Immature natural killer cell (primary cell): ENCODE measurements around the gene HIPK2. TPM values are rescaled to one million over a fixed set of nuclear protein-coding genes. Genes with fewer than 3 reads are reported as not detected.
A peak's percentile ranks its signal among the peaks of the same experiment; 100 is the strongest.

Source experiments
- DNase-seq, 3 donors: peaks; one replicate each; pipeline ENCODE4 v3.0.0; 2022; ENCODE audit warnings: mixed read lengths in 1 of 3
- H3K27ac Mint-ChIP-seq, 6 donors: one replicate each; pipeline ENCODE4 v1.8.0; 2020; ENCODE audit warnings: mixed read lengths in 6 of 6, mild to moderate bottlenecking in 5 of 6, inconsistent platforms in 4 of 6, moderate library complexity in 3 of 6
- H3K27me3 Mint-ChIP-seq, 3 donors: one replicate each; pipeline ENCODE4 v1.8.0; 2020 to 2021; ENCODE audit warnings: low read depth in 3 of 3, mild to moderate bottlenecking in 3 of 3, mixed read lengths in 3 of 3, moderate library complexity in 3 of 3, inconsistent platforms in 1 of 3
- H3K36me3 Mint-ChIP-seq, 3 donors: one replicate each; pipeline ENCODE4 v1.8.0; 2020; ENCODE audit warnings: mixed read lengths in 3 of 3, inconsistent platforms in 2 of 3, mild to moderate bottlenecking in 2 of 3
- H3K4me1 Mint-ChIP-seq, 2 donors: one replicate each; pipeline ENCODE4 v1.8.0; 2020; ENCODE audit warnings: inconsistent platforms in 2 of 2, mild to moderate bottlenecking in 2 of 2, mixed read lengths in 2 of 2, moderate library complexity in 1 of 2
- H3K4me3 Mint-ChIP-seq, 5 donors: one replicate each; pipeline ENCODE4 v1.8.0; 2020; ENCODE audit warnings: mild to moderate bottlenecking in 5 of 5, mixed read lengths in 5 of 5, inconsistent platforms in 3 of 5, moderate library complexity in 3 of 5
- H3K9me3 Mint-ChIP-seq, 6 donors: one replicate each; pipeline ENCODE4 v1.8.0; 2020; ENCODE audit warnings: mild to moderate bottlenecking in 6 of 6, mixed read lengths in 6 of 6, inconsistent platforms in 4 of 6, moderate library complexity in 3 of 6
- polyA plus RNA-seq, 3 donors: library from polyadenylated mRNA; unstranded; fragments of 300-500 nt; fragmentation: Illumina TruSeq; gene quantifications; one replicate each; pipeline ENCODE4 v1.2.3, GENCODE V29; 2021

Gene HIPK2
- polyA plus RNA-seq, 3 donors from 2014 or later: 3.5 to 14.2 (median 3.7) TPM

GRCh38 chr7:139734395-139734794 is 43.4 kb downstream of the HIPK2 start:
- no peaks in the 10 kb centered on the region for H3K36me3 Mint-ChIP-seq
- H3K9me3 Mint-ChIP-seq: no peaks in the 10 kb centered on the region
- H3K27ac Mint-ChIP-seq: peak overlapping the region in 1 of 6 donors; percentile 47
- no peak for DNase-seq
- H3K4me1 Mint-ChIP-seq: peaks cover 90 to 98% of the 10 kb centered on the region in 2 donors
- no peak overlapping the region for H3K4me3 Mint-ChIP-seq
- peaks cover 0 to 4% (median 0%) of the 10 kb centered on the region in 3 donors for H3K27me3 Mint-ChIP-seq

DNA sequence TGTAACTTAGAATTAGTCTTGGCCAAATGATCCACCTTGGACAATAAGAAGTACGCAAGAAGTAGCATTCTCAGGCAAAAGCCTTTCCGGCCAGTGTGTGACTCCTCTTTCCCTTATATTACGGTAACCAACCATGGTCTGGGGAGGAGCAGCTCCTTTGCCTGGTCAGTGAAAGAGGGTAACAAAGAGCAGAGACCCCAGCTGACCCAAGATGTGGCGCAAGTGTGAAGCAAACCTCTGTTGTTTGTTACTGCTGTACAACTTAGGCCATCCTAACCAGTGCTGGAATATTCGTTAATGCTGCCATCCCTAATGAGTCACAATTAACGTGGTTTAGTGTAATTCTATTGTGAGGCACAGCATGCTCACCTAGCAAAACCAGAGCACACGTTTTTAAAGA is 44.0 kb downstream of the HIPK2 start:
- Mint-ChIP-seq H3K27ac (peak overlapping the region in 2 of 6 donors; percentile 1 to 57), H3K4me3 (no peak overlapping the region), H3K9me3 (no peaks in the 10 kb centered on the region), H3K27me3 (peaks cover 0 to 7% (median 5%) of the 10 kb centered on the region in 3 donors), H3K4me1 (peaks cover 89 to 98% of the 10 kb centered on the region in 2 donors), H3K36me3 (no peaks in the 10 kb centered on the region)
- DNase-seq: no peak

GRCh38 chr7:139732471-139733167 is 45.2 kb downstream of the HIPK2 start:
- H3K36me3 Mint-ChIP-seq: peaks cover 0 to 4% (median 0%) of the 10 kb centered on the region in 3 donors
- H3K27ac Mint-ChIP-seq: peak overlapping the region in 5 of 6 donors; percentile 40 to 83 (median 67)
- peaks cover 0 to 7% (median 5%) of the 10 kb centered on the region in 3 donors for H3K27me3 Mint-ChIP-seq
- DNase-seq: no peak
- H3K4me3 Mint-ChIP-seq: peak overlapping the region in 3 of 5 donors; percentile 15 to 29 (median 21)
- H3K9me3 Mint-ChIP-seq: no peaks in the 10 kb centered on the region
- H3K4me1 Mint-ChIP-seq: peaks cover 85 to 95% of the 10 kb centered on the region in 2 donors

- H3K27me3 Mint-ChIP-seq: peaks cover 1 to 7% (median 5%) of the 10 kb centered on the region in 3 donors
Observed at GRCh38 chr7:139731802-139732470, 45.9 kb downstream of the HIPK2 start.

GRCh38 chr7:139730746-139731612 is 46.8 kb downstream of the HIPK2 start:
- no peaks in the 10 kb centered on the region for H3K9me3 Mint-ChIP-seq
- H3K27me3 Mint-ChIP-seq: peaks cover 1 to 7% (median 5%) of the 10 kb centered on the region in 3 donors
- H3K36me3 Mint-ChIP-seq: peaks cover 0 to 4% (median 0%) of the 10 kb centered on the region in 3 donors
- DNase-seq: no peak
- H3K27ac Mint-ChIP-seq: peak overlapping the region; percentile 3 to 89 (median 81)
- peaks cover 85 to 95% of the 10 kb centered on the region in 2 donors for H3K4me1 Mint-ChIP-seq
- peak overlapping the region; percentile 11 to 67 (median 47) for H3K4me3 Mint-ChIP-seq

More at GRCh38 chr7:139731802-139732470, 45.9 kb downstream of the HIPK2 start:
- Mint-ChIP-seq H3K36me3 (peaks cover 0 to 4% (median 0%) of the 10 kb centered on the region in 3 donors), H3K9me3 (no peaks in the 10 kb centered on the region), H3K27ac (peak overlapping the region; percentile 3 to 89 (median 81)), H3K4me1 (peaks cover 85 to 95% of the 10 kb centered on the region in 2 donors), H3K4me3 (peak overlapping the region in 4 of 5 donors; percentile 5 to 67 (median 40))
- no peak for DNase-seq

- H3K9me3 Mint-ChIP-seq: no peaks in the 10 kb centered on the region
- peaks cover 0 to 4% (median 0%) of the 10 kb centered on the region in 3 donors for H3K36me3 Mint-ChIP-seq
- DNase-seq: no peak
Observed at GRCh38 chr7:139728203-139728602, 49.6 kb downstream of the HIPK2 start.

GRCh38 chr7:139727151-139727705 is 50.6 kb downstream of the HIPK2 start:
- H3K27ac Mint-ChIP-seq: peak overlapping the region; percentile 24 to 82 (median 77)
- H3K27me3 Mint-ChIP-seq: peaks cover 1 to 5% (median 4%) of the 10 kb centered on the region in 3 donors
- DNase-seq: no peak
- peaks cover 74 to 83% of the 10 kb centered on the region in 2 donors for H3K4me1 Mint-ChIP-seq
- H3K4me3 Mint-ChIP-seq: peak overlapping the region in 1 of 5 donors; percentile 5
- no peaks in the 10 kb centered on the region for H3K9me3 Mint-ChIP-seq
- peaks cover 0 to 4% (median 0%) of the 10 kb centered on the region in 3 donors for H3K36me3 Mint-ChIP-seq

More at GRCh38 chr7:139728203-139728602, 49.6 kb downstream of the HIPK2 start:
- Mint-ChIP-seq H3K4me1 (peaks cover 79 to 91% of the 10 kb centered on the region in 2 donors), H3K27ac (peak overlapping the region; percentile 2 to 63 (median 11)), H3K4me3 (no peak overlapping the region), H3K27me3 (peaks cover 1 to 5% (median 4%) of the 10 kb centered on the region in 3 donors)

GRCh38 chr7:139726485-139726869 is 51.3 kb downstream of the HIPK2 start:
- peaks cover 1 to 5% (median 4%) of the 10 kb centered on the region in 3 donors for H3K27me3 Mint-ChIP-seq
- peaks cover 66 to 76% of the 10 kb centered on the region in 2 donors for H3K4me1 Mint-ChIP-seq
- no peak for DNase-seq
- no peaks in the 10 kb centered on the region for H3K9me3 Mint-ChIP-seq
- peak overlapping the region in 1 of 5 donors; percentile 4 for H3K4me3 Mint-ChIP-seq
- peak overlapping the region; percentile 51 to 82 (median 78) for H3K27ac Mint-ChIP-seq
- H3K36me3 Mint-ChIP-seq: peaks cover 0 to 4% (median 0%) of the 10 kb centered on the region in 3 donors

- DNase-seq: no peak
- Mint-ChIP-seq H3K4me3 (peak overlapping the region in 1 of 5 donors; percentile 3), H3K36me3 (peaks cover 0 to 4% (median 0%) of the 10 kb centered on the region in 3 donors), H3K27ac (peak overlapping the region; percentile 75 to 82 (median 80)), H3K27me3 (peaks cover 1 to 5% (median 4%) of the 10 kb centered on the region in 3 donors), H3K4me1 (peaks cover 61 to 70% of the 10 kb centered on the region in 2 donors), H3K9me3 (no peaks in the 10 kb centered on the region)
Observed at GRCh38 chr7:139725858-139726484, 51.8 kb downstream of the HIPK2 start.

GRCh38 chr7:139725077-139725476 is 52.7 kb downstream of the HIPK2 start:
- peak overlapping the region; percentile 36 to 77 (median 70) for H3K27ac Mint-ChIP-seq
- DNase-seq: no peak
- H3K9me3 Mint-ChIP-seq: no peaks in the 10 kb centered on the region
- H3K27me3 Mint-ChIP-seq: peaks cover 1 to 5% (median 4%) of the 10 kb centered on the region in 3 donors
- peaks cover 0 to 4% (median 0%) of the 10 kb centered on the region in 3 donors for H3K36me3 Mint-ChIP-seq
- peak overlapping the region in 2 of 5 donors; percentile 12 to 53 for H3K4me3 Mint-ChIP-seq
- H3K4me1 Mint-ChIP-seq: peaks cover 53 to 63% of the 10 kb centered on the region in 2 donors

DNA sequence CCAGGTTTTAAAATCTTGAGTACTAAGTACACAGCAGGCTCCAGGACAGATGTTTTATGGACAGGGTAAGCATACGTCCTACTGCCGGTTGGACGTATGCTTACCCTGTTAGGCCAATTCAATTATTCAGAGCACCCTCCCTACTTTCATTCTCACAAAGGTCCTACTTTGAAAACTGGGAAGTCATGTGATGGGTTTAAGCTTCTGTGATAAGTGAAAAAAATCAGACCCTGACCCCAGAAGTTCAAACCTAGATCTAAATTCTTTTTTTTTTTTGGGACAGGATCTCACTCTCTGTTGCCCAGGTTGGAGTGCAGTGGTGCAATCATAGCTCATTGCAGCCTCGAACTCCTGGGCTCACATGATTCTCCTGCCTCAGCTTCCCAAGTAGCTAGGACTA is 55.2 kb downstream of the HIPK2 start:
- no peak overlapping the region for H3K27ac Mint-ChIP-seq
- H3K4me1 Mint-ChIP-seq: peaks cover 38 to 43% of the 10 kb centered on the region in 2 donors
- no peaks in the 10 kb centered on the region for H3K9me3 Mint-ChIP-seq
- no peak overlapping the region for H3K4me3 Mint-ChIP-seq
- peaks cover 0 to 1% (median 1%) of the 10 kb centered on the region in 3 donors for H3K27me3 Mint-ChIP-seq
- DNase-seq: no peak
- no peaks in the 10 kb centered on the region for H3K36me3 Mint-ChIP-seq

GRCh38 chr7:139721821-139722220 is 56.0 kb downstream of the HIPK2 start:
- Mint-ChIP-seq H3K27ac (peak overlapping the region in 1 of 6 donors; percentile 48), H3K4me3 (no peak overlapping the region), H3K4me1 (peaks cover 31 to 43% of the 10 kb centered on the region in 2 donors), H3K36me3 (peaks cover 0 to 5% (median under 1%) of the 10 kb centered on the region in 3 donors), H3K9me3 (no peaks in the 10 kb centered on the region), H3K27me3 (peaks cover 0 to under 1% (median 0%) of the 10 kb centered on the region in 3 donors)
- DNase-seq: no peak
